DMS53 treated with DMSO at 0.1 percent for 48 hours (cell line): ENCODE results near the gene TYW3.

Source experiments
- DNase-seq: peaks from one replicate; lab custom pipeline; 2025; ENCODE audit not compliant: unreplicated experiment; lab: John Stamatoyannopoulos, UW

TYW3 gene

GRCh38 chr1:74780594-74780993 is 47.6 kb downstream of the TYW3 start:
- no peak for DNase-seq

- no peak for DNase-seq
Observed at GRCh38 chr1:74785944-74786343, 53.0 kb downstream of the TYW3 start.

- DNase-seq: no peak
Observed at GRCh38 chr1:74790453-74790852, 57.5 kb downstream of the TYW3 start.

- DNase-seq: no peak
Observed at GRCh38 chr1:74791491-74791890, 58.5 kb downstream of the TYW3 start.

GRCh38 chr1:74799119-74799657 is 66.2 kb downstream of the TYW3 start:
- no peak for DNase-seq

GRCh38 chr1:74811436-74812179 is 78.7 kb downstream of the TYW3 start:
- DNase-seq: no peak

GRCh38 chr1:74812180-74812541 is 79.2 kb downstream of the TYW3 start:
- DNase-seq: no peak
